Measurements from ENCODE around the gene RNU11. TPM values are rescaled to one million over a fixed set of nuclear protein-coding genes. Genes with fewer than 3 reads are reported as not detected.
"Not testable (repeated sequence)": the region's sequence is repeated elsewhere in the genome, so short reads cannot be mapped to it uniquely, and the experiment has no call there.

Gene RNU11
- total and polyA plus RNA-seq, 10 donors: not detected

DNA sequence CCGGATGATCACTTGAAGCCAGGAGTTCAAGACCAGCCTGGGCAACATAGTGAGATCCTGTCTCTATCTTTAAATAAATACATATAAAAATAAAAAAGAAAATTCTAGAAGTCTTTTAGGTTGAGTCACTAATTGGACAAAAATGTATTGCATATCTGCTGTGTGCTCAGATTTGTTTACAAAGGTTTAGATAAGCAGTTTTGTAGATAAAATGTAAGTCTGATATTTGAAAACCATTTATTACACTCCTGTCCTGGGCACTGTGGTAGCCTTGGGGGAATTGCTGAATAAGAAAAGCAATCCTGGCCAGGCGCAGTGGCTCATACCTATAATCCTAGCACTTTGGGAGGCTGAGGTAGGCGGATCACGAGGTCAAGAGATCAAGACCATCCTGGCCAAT, 31.8 kb downstream of the RNU11 start:
- WGBS, 5 donors: 88 to 98% (median 94%) methylated on average over 4 of the region's 4 CpGs
- TF ChIP-seq POLR2A (IDR thresholded peaks at IDR 0.05) (no peak), POLR2AphosphoS5 (IDR thresholded peaks at IDR 0.05) (no peak)
- TF ChIP-seq, protein P1, sequence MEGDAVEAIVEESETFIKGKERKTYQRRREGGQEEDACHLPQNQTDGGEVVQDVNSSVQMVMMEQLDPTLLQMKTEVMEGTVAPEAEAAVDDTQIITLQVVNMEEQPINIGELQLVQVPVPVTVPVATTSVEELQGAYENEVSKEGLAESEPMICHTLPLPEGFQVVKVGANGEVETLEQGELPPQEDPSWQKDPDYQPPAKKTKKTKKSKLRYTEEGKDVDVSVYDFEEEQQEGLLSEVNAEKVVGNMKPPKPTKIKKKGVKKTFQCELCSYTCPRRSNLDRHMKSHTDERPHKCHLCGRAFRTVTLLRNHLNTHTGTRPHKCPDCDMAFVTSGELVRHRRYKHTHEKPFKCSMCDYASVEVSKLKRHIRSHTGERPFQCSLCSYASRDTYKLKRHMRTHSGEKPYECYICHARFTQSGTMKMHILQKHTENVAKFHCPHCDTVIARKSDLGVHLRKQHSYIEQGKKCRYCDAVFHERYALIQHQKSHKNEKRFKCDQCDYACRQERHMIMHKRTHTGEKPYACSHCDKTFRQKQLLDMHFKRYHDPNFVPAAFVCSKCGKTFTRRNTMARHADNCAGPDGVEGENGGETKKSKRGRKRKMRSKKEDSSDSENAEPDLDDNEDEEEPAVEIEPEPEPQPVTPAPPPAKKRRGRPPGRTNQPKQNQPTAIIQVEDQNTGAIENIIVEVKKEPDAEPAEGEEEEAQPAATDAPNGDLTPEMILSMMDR (IDR thresholded peaks at IDR 0.05 in 8 of 11, conservative IDR thresholded peaks at IDR 0.05 in 3 of 11): no peak
- DNase-seq: no peak
- Histone ChIP-seq H3K4me3 (no peak overlapping the region), H3K27ac (no peak overlapping the region), H3K4me1 (no peaks in the 10 kb centered on the region), H3K27me3 (replicated peaks in 1 of 7) (no peaks in the 10 kb centered on the region), H3K9me3 (no peaks in the 10 kb centered on the region), H3K36me3 (peaks cover 0 to 63% (median 28%) of the 10 kb centered on the region in 6 donors)
- intact Hi-C loops (cut with DNase I; ENCODE audit: low total_unique reads): no loop called here

GRCh38 chr1:28682840-28683239, 34.4 kb downstream of the RNU11 start:
- TF ChIP-seq, protein P1 (IDR thresholded peaks at IDR 0.05 in 8 of 11, conservative IDR thresholded peaks at IDR 0.05 in 3 of 11): no peak
- TF ChIP-seq POLR2AphosphoS5 (IDR thresholded peaks at IDR 0.05): no peak
- no peak for TF ChIP-seq POLR2A (IDR thresholded peaks at IDR 0.05)
- intact Hi-C loops (cut with DNase I; ENCODE audit: low total_unique reads): no loop called here
- Histone ChIP-seq H3K36me3 (peaks cover 0 to 74% (median 39%) of the 10 kb centered on the region in 6 donors), H3K27me3 (replicated peaks in 1 of 7) (no peaks in the 10 kb centered on the region), H3K4me3 (no peak overlapping the region), H3K27ac (no peak overlapping the region), H3K9me3 (no peaks in the 10 kb centered on the region), H3K4me1 (no peaks in the 10 kb centered on the region)
- DNase-seq: no peak
- WGBS, 5 donors: 83 to 97% (median 94%) methylated on average over 6 of the region's 6 CpGs

DNA sequence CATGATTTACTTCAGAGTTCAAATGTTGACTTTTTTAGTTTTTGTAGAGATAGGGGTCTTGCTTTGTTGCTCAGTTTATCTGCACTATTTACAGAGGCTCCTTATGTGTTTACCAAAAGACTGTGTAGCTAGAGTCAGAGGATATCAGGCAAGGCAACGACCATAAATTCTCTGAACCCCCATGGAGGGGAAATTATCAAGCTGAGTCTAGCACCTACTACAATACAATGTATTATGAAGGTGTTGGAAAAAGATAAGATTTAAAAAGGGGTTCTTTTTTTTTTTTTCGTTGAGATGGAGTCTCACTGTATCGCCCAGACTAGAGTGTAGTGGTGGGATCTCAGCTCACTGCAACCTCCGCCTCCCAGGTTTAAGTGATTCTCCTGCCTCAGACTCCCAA, 36.5 kb downstream of the RNU11 start:
- no peaks in the 10 kb centered on the region for H3K9me3 ChIP-seq
- H3K27ac ChIP-seq: no peak overlapping the region
- WGBS, 5 donors: 88 to 94% (median 91%) methylated on average over 4 of the region's 4 CpGs
- no peak for DNase-seq
- H3K4me1 ChIP-seq: no peaks in the 10 kb centered on the region
- TF ChIP-seq, protein P1 (IDR thresholded peaks at IDR 0.05 in 8 of 11, conservative IDR thresholded peaks at IDR 0.05 in 3 of 11): no peak
- TF ChIP-seq POLR2AphosphoS5 (IDR thresholded peaks at IDR 0.05) (no peak), POLR2A (IDR thresholded peaks at IDR 0.05) (no peak)
- intact Hi-C loops (cut with DNase I; ENCODE audit: low total_unique reads): no loop called here
- no peaks in the 10 kb centered on the region for H3K27me3 ChIP-seq (replicated peaks in 1 of 7)
- H3K4me3 ChIP-seq: no peak overlapping the region
- H3K36me3 ChIP-seq: peaks cover 0 to 95% (median 41%) of the 10 kb centered on the region in 6 donors

DNA sequence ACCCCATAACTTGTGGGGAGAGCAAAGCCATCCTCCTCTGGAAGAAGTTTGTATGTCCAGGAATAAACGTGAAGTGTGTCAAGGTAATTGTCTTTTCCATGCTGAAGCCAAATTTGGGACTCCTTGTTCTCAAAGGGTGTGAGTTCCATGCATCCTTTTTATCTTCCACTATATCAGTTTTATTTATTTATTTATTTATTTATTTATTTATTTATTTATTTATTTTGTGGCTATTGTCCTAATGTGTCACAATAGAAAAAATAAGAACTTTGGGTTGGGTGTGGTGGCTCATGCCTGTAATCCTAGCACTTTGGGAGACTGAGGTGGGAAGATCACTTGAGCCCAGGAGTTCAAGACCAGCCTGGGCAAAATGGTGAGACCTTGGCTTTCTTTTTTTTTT, 43.2 kb downstream of the RNU11 start:
- H3K4me1 ChIP-seq, DNase-seq: not testable (repeated sequence)
- peaks cover 0 to 95% (median 61%) of the 10 kb centered on the region in 6 donors for H3K36me3 ChIP-seq

More for the DNA sequence above, 43.2 kb downstream of the RNU11 start:
- H3K4me3 ChIP-seq; H3K27me3 ChIP-seq (replicated peaks in 1 of 7); H3K27ac ChIP-seq; H3K9me3 ChIP-seq; intact Hi-C loops (cut with DNase I; ENCODE audit: low total_unique reads): not testable (repeated sequence)
- 88 to 100% (median 92%) methylated on average over 1 of the region's 1 CpG for WGBS, 5 donors

Small RNAs within 50 kb of the gene (small RNA-seq; reads per million reads assigned to genes)
- gene RF00422: 0 reads per million in 4 donors
- gene RNU11: 0 reads per million in 4 donors

Other genes with a start within 250 kb of the RNU11 start
- gene RCC1, start 142.6 kb upstream of the RNU11 start, total RNA-seq: 10 to 100 TPM; 15.1 to 26.2 (median 22.4) TPM
- gene RCC1, start 142.6 kb upstream of the RNU11 start, polyA plus RNA-seq: 10 to 100 TPM; 23.6 to 29.0 (median 28.9) TPM
- gene TRNAU1AP, start 95.5 kb upstream of the RNU11 start, total RNA-seq: 10 to 100 TPM; 14.0 to 25.7 (median 22.5) TPM
- 10 to 100 TPM; 24.7 to 26.6 (median 26.6) TPM for gene TRNAU1AP, start 95.5 kb upstream of the RNU11 start, polyA plus RNA-seq
- gene RAB42, start 56.3 kb upstream of the RNU11 start, total RNA-seq: 10 to 100 TPM in 3 of 7 donors, 1 to 10 TPM in 4; 3.1 to 18.9 (median 9.1) TPM
- 1 to 10 TPM; 1.9 to 9.0 (median 8.0) TPM for gene RAB42, start 56.3 kb upstream of the RNU11 start, polyA plus RNA-seq
- gene TAF12, start 5.5 kb upstream of the RNU11 start, total RNA-seq: 10 to 100 TPM; 17.0 to 28.7 (median 18.9) TPM
- gene TAF12, start 5.5 kb upstream of the RNU11 start, polyA plus RNA-seq: 10 to 100 TPM; 18.6 to 27.8 (median 21.7) TPM
- 10 to 100 TPM; 15.2 to 20.6 (median 17.3) TPM for gene GMEB1, start 20.2 kb downstream of the RNU11 start, total RNA-seq
- gene GMEB1, start 20.2 kb downstream of the RNU11 start, polyA plus RNA-seq: 1 to 10 TPM; 3.6 to 5.5 (median 3.6) TPM
- 10 to 100 TPM; 52.7 to 67.5 (median 58.0) TPM for gene YTHDF2, start 88.3 kb downstream of the RNU11 start, total RNA-seq
- gene YTHDF2, start 88.3 kb downstream of the RNU11 start, polyA plus RNA-seq: 10 to 100 TPM; 31.4 to 40.1 (median 31.6) TPM
- not detected for gene OPRD1, start 163.6 kb downstream of the RNU11 start, total RNA-seq
- gene OPRD1, start 163.6 kb downstream of the RNU11 start, polyA plus RNA-seq: not detected